ENCODE results near the gene POLE.

Gene POLE

GRCh38 chr12:132633398-132633797, 53.7 kb downstream of the POLE start:
- TF ChIP-seq YY1 (IDR thresholded peaks at IDR 0.05; ENCODE audit: low read depth) = no peak
- TF ChIP-seq, protein P1, sequence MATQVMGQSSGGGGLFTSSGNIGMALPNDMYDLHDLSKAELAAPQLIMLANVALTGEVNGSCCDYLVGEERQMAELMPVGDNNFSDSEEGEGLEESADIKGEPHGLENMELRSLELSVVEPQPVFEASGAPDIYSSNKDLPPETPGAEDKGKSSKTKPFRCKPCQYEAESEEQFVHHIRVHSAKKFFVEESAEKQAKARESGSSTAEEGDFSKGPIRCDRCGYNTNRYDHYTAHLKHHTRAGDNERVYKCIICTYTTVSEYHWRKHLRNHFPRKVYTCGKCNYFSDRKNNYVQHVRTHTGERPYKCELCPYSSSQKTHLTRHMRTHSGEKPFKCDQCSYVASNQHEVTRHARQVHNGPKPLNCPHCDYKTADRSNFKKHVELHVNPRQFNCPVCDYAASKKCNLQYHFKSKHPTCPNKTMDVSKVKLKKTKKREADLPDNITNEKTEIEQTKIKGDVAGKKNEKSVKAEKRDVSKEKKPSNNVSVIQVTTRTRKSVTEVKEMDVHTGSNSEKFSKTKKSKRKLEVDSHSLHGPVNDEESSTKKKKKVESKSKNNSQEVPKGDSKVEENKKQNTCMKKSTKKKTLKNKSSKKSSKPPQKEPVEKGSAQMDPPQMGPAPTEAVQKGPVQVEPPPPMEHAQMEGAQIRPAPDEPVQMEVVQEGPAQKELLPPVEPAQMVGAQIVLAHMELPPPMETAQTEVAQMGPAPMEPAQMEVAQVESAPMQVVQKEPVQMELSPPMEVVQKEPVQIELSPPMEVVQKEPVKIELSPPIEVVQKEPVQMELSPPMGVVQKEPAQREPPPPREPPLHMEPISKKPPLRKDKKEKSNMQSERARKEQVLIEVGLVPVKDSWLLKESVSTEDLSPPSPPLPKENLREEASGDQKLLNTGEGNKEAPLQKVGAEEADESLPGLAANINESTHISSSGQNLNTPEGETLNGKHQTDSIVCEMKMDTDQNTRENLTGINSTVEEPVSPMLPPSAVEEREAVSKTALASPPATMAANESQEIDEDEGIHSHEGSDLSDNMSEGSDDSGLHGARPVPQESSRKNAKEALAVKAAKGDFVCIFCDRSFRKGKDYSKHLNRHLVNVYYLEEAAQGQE (IDR thresholded peaks at IDR 0.05; ENCODE audit: low read depth) = no peak
- no peak for TF ChIP-seq MAX (IDR thresholded peaks at IDR 0.05)
- no peak for TF ChIP-seq EP300 (IDR thresholded peaks at IDR 0.05; ENCODE audit: borderline replicate concordance)
- TF ChIP-seq CEBPB (IDR thresholded peaks at IDR 0.05) = no peak
- no peak for TF ChIP-seq TEAD4 (IDR thresholded peaks at IDR 0.05)
- TF ChIP-seq TAF1 (IDR thresholded peaks at IDR 0.05; ENCODE audit: low read depth) = no peak
- no peak for TF ChIP-seq NFIC (IDR thresholded peaks at IDR 0.05)
- TF ChIP-seq RAD21 (IDR thresholded peaks at IDR 0.05; ENCODE audit: low read depth) = no peak
- no peak for TF ChIP-seq ZBTB7A (IDR thresholded peaks at IDR 0.05; ENCODE audit: low read depth)
- no peak for TF ChIP-seq TCF12 (IDR thresholded peaks at IDR 0.05; ENCODE audit: low read depth)
- TF ChIP-seq, protein P2, sequence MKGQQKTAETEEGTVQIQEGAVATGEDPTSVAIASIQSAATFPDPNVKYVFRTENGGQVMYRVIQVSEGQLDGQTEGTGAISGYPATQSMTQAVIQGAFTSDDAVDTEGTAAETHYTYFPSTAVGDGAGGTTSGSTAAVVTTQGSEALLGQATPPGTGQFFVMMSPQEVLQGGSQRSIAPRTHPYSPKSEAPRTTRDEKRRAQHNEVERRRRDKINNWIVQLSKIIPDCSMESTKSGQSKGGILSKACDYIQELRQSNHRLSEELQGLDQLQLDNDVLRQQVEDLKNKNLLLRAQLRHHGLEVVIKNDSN (IDR thresholded peaks at IDR 0.05) = no peak
- no peak for TF ChIP-seq CREB1 (IDR thresholded peaks at IDR 0.05; ENCODE audit: low read depth)
- TF ChIP-seq EGR1 (IDR thresholded peaks at IDR 0.05) = no peak
- no peak for TF ChIP-seq FOXM1 (IDR thresholded peaks at IDR 0.05; ENCODE audit: borderline replicate concordance, low read depth)

- TF ChIP-seq TAF1 (IDR thresholded peaks at IDR 0.05; ENCODE audit: low read depth) (no peak), YY1 (IDR thresholded peaks at IDR 0.05; ENCODE audit: low read depth) (no peak), TEAD4 (IDR thresholded peaks at IDR 0.05) (no peak), ZBTB7A (IDR thresholded peaks at IDR 0.05; ENCODE audit: low read depth) (no peak), RAD21 (IDR thresholded peaks at IDR 0.05; ENCODE audit: low read depth) (no peak), TCF12 (IDR thresholded peaks at IDR 0.05; ENCODE audit: low read depth) (no peak), CREB1 (IDR thresholded peaks at IDR 0.05; ENCODE audit: low read depth) (no peak), EP300 (IDR thresholded peaks at IDR 0.05; ENCODE audit: borderline replicate concordance) (no peak), FOXM1 (IDR thresholded peaks at IDR 0.05; ENCODE audit: borderline replicate concordance, low read depth) (no peak), MAX (IDR thresholded peaks at IDR 0.05) (no peak), CEBPB (IDR thresholded peaks at IDR 0.05) (no peak)
- TF ChIP-seq, protein P2 (IDR thresholded peaks at IDR 0.05) = no peak
- TF ChIP-seq, protein P1 (IDR thresholded peaks at IDR 0.05; ENCODE audit: low read depth) = no peak
These were observed 54.5 kb downstream of the POLE start for GRCh38 chr12:132632521-132633228.

DNA sequence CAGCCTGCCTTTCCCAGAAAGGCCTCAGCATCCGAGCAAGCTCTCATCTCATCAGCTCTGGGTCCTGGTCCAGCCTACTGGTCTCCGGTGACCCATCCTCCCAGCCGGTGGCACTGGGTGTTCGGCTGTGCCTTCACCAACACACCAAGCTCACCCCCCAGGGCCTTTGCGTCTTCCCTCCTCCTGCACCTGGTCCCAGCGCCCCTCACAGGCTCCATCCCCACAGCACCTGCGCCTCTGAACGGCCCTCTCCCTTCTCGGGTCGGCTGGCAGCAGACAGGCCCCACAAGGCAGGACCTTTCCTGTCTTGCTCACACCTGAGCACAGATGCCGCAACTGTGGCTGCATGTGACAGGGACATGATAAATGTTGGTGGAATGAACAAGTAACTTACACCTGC, 55.5 kb downstream of the POLE start:
- no peak for TF ChIP-seq NFIC (IDR thresholded peaks at IDR 0.05)
- no peak for TF ChIP-seq CEBPB (IDR thresholded peaks at IDR 0.05)
- no peak for TF ChIP-seq EGR1 (IDR thresholded peaks at IDR 0.05)
- no peak for TF ChIP-seq TCF12 (IDR thresholded peaks at IDR 0.05; ENCODE audit: low read depth)
- no peak for TF ChIP-seq CREB1 (IDR thresholded peaks at IDR 0.05; ENCODE audit: low read depth)
- TF ChIP-seq TAF1 (IDR thresholded peaks at IDR 0.05; ENCODE audit: low read depth) = no peak
- TF ChIP-seq FOXM1 (IDR thresholded peaks at IDR 0.05; ENCODE audit: borderline replicate concordance, low read depth) = no peak
- TF ChIP-seq RAD21 (IDR thresholded peaks at IDR 0.05; ENCODE audit: low read depth) = no peak
- no peak for TF ChIP-seq EP300 (IDR thresholded peaks at IDR 0.05; ENCODE audit: borderline replicate concordance)

DNA sequence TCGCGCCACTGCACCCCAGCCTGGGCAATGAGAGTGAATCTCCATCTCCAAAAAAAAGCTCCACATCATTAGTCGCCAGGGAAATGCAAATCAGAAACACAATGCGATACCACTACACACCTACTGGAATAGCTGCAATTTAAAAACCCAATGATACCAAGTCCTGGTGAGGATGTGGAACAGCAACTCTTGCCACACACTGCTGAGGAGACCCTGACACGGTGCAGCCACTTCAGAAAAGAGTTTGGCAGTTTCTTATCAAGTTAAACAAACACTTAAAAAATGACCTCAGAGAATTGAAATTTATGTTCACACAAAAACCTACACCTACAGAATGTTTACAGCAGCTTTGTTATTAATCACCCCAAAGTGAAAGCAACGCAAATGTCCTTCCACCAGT, 56.5 kb downstream of the POLE start:
- TF ChIP-seq NFIC (IDR thresholded peaks at IDR 0.05) (no peak), MAX (IDR thresholded peaks at IDR 0.05) (no peak), CREB1 (IDR thresholded peaks at IDR 0.05; ENCODE audit: low read depth) (no peak), EP300 (IDR thresholded peaks at IDR 0.05; ENCODE audit: borderline replicate concordance) (no peak), ZBTB7A (IDR thresholded peaks at IDR 0.05; ENCODE audit: low read depth) (no peak), FOXM1 (IDR thresholded peaks at IDR 0.05; ENCODE audit: borderline replicate concordance, low read depth) (no peak), CEBPB (IDR thresholded peaks at IDR 0.05) (no peak), EGR1 (IDR thresholded peaks at IDR 0.05) (no peak), YY1 (IDR thresholded peaks at IDR 0.05; ENCODE audit: low read depth) (no peak), TCF12 (IDR thresholded peaks at IDR 0.05; ENCODE audit: low read depth) (no peak), RAD21 (IDR thresholded peaks at IDR 0.05; ENCODE audit: low read depth) (no peak), TEAD4 (IDR thresholded peaks at IDR 0.05) (no peak), TAF1 (IDR thresholded peaks at IDR 0.05; ENCODE audit: low read depth) (no peak)
- TF ChIP-seq, protein P1 (IDR thresholded peaks at IDR 0.05; ENCODE audit: low read depth) = no peak
- TF ChIP-seq, protein P2 (IDR thresholded peaks at IDR 0.05) = no peak

Measured in Ishikawa (cell line).